Activated naive CD8-positive, alpha-beta T cell treated with anti-CD3 and anti-CD28 coated beads for 36 hours (primary cell): ENCODE measurements around the gene C2orf81. TPM values are rescaled to one million over a fixed set of nuclear protein-coding genes. Genes with fewer than 3 reads are reported as not detected.

Experiments
- DNase-seq: peaks from one replicate; pipeline ENCODE4 v3.0.0; 2021
- H3K27ac Mint-ChIP-seq: one replicate; pipeline ENCODE4 v1.8.0; 2022; ENCODE audit warnings: mild to moderate bottlenecking, moderate library complexity, mixed read lengths
- H3K27me3 Mint-ChIP-seq: one replicate; pipeline ENCODE4 v1.8.0; 2022; ENCODE audit warnings: mild to moderate bottlenecking, mixed read lengths
- H3K36me3 Mint-ChIP-seq: one replicate; pipeline ENCODE4 v1.8.0; 2021; ENCODE audit warnings: mild to moderate bottlenecking, mixed read lengths
- H3K4me1 Mint-ChIP-seq: one replicate; pipeline ENCODE4 v1.8.0; 2021; ENCODE audit warnings: mixed read lengths
- H3K4me3 Mint-ChIP-seq: one replicate; pipeline ENCODE4 v1.8.0; 2022; ENCODE audit warnings: mild to moderate bottlenecking, moderate library complexity, mixed read lengths
- H3K9me3 Mint-ChIP-seq: one replicate; pipeline ENCODE4 v1.8.0; 2022; ENCODE audit warnings: mixed read lengths
- total RNA-seq, 2 experiments: library from RNA; stranded (reverse); gene quantifications; one replicate each; pipeline ENCODE4 v1.2.3, GENCODE V29; 2021

The C2orf81 gene
- total RNA-seq, 2 experiments from 2014 or later: 5.1 to 6.2 TPM

DNA sequence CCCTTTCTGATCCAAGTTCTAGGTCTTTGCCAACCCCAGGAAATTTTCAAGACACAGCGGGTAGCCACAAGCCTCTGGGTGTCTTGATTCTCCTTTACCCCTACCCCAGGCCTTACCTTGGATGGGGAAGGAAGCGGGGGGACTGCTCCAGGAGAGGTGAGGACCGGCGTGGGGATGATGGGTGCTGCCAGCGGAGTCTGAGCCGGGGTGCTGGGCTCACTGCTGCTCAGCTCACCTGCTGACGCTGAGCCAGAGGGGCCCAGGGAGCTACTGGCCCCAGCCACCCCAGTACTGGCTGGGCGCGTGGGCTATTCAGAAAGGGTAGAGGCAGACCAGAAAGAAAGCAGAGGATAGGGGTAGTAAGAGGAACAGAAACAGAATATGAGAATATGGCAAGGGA is 50.0 kb downstream of the C2orf81 start:
- Mint-ChIP-seq H3K36me3 (peaks cover 6% of the 10 kb centered on the region), H3K4me1 (no peaks in the 10 kb centered on the region), H3K27ac (no peak overlapping the region), H3K9me3 (no peaks in the 10 kb centered on the region), H3K27me3 (no peaks in the 10 kb centered on the region), H3K4me3 (no peak overlapping the region)
- no peak for DNase-seq

DNA sequence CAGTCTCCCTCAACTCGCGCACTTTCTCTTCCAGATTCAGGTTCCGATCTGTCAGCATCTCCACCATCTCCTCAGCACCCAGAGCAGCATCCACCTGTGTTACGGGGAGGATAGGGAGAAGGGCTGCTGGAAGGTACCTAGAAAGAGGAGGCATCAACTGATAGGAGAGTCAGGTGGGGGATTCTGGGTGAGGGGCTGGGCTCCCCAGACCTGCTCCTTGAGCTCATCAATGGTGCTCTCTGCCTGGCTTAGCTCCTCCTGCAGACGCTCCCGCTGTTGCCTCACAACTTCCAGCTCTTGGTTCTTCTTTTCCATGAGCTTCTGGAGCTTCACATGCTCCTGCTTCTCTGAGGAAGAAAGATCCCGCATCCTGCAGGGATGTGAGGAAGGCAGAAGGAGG is 51.4 kb downstream of the C2orf81 start:
- no peak for DNase-seq
- no peaks in the 10 kb centered on the region for H3K27me3 Mint-ChIP-seq
- no peaks in the 10 kb centered on the region for H3K4me1 Mint-ChIP-seq
- peaks cover 12% of the 10 kb centered on the region for H3K36me3 Mint-ChIP-seq
- H3K4me3 Mint-ChIP-seq: no peak overlapping the region
- no peak overlapping the region for H3K27ac Mint-ChIP-seq
- no peaks in the 10 kb centered on the region for H3K9me3 Mint-ChIP-seq

DNA sequence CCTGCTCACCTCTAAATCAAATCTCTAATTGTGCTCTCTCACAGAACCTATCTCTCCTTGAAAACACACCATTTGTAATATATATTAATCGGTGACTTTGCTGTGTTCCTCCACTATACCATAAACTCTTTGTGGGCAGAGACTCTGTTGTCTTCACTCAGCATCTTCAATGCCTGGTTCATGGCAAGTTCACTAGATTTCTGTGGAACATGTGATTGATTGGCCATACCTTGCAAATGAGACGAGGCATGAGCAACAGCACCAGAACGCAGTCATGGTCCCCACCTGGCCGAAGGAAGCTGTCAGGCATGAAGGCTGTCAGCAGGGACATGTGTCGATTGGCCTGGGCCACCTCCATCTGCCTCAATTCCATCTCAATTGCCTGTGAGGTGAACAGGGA is 52.9 kb downstream of the C2orf81 start:
- Mint-ChIP-seq H3K36me3 (peaks cover 12% of the 10 kb centered on the region), H3K9me3 (no peaks in the 10 kb centered on the region), H3K27ac (no peak overlapping the region), H3K4me3 (no peak overlapping the region), H3K27me3 (no peaks in the 10 kb centered on the region), H3K4me1 (no peaks in the 10 kb centered on the region)
- no peak for DNase-seq

DNA sequence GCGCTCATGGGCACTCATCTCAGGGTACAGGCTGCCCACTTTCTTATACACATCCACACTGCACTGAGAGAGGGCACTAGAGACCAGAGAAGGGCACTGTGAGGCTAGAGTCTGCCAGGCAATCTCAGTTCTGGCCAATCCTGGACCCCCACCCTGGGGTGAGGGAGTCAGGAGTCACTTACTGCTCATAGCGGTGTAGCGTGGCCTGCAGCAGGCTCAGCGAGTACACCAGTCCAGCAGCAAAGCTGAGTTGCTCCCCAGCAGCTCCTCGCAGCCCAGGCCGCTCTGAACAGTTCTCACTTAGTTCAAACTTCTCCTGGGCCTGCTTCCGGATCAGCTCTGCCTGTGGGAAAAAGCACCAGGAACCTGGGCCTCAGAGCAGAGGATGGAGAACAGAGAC is 53.6 kb downstream of the C2orf81 start:
- H3K36me3 Mint-ChIP-seq: peaks cover 13% of the 10 kb centered on the region

DNA sequence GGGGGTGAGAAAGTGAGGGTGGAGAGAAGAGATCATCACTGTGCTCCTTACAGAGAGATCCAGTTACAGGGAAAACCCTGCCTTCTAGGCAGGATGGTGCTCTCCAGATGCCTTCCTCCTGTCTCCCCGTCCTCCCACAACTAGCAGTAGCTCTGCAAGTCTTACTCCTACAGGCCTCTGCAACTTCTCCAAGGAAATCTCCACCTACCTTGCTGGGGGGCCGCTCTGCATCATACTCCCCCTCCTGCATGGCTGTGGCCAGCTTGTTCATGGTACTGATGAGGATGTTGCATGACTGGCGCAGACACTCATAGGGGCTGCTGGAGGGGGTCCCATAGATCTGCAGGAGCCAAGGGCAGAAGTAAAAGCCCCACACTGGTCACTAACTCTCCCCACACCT is 55.4 kb downstream of the C2orf81 start:
- Mint-ChIP-seq H3K36me3 (peaks cover 19% of the 10 kb centered on the region), H3K4me3 (no peak overlapping the region), H3K27ac (no peak overlapping the region), H3K4me1 (no peaks in the 10 kb centered on the region), H3K27me3 (no peaks in the 10 kb centered on the region), H3K9me3 (no peaks in the 10 kb centered on the region)
- no peak for DNase-seq

More for the DNA sequence above, 53.6 kb downstream of the C2orf81 start:
- Mint-ChIP-seq H3K4me1 (no peaks in the 10 kb centered on the region), H3K9me3 (no peaks in the 10 kb centered on the region), H3K4me3 (no peak overlapping the region), H3K27me3 (no peaks in the 10 kb centered on the region), H3K27ac (no peak overlapping the region)
- no peak for DNase-seq

DNA sequence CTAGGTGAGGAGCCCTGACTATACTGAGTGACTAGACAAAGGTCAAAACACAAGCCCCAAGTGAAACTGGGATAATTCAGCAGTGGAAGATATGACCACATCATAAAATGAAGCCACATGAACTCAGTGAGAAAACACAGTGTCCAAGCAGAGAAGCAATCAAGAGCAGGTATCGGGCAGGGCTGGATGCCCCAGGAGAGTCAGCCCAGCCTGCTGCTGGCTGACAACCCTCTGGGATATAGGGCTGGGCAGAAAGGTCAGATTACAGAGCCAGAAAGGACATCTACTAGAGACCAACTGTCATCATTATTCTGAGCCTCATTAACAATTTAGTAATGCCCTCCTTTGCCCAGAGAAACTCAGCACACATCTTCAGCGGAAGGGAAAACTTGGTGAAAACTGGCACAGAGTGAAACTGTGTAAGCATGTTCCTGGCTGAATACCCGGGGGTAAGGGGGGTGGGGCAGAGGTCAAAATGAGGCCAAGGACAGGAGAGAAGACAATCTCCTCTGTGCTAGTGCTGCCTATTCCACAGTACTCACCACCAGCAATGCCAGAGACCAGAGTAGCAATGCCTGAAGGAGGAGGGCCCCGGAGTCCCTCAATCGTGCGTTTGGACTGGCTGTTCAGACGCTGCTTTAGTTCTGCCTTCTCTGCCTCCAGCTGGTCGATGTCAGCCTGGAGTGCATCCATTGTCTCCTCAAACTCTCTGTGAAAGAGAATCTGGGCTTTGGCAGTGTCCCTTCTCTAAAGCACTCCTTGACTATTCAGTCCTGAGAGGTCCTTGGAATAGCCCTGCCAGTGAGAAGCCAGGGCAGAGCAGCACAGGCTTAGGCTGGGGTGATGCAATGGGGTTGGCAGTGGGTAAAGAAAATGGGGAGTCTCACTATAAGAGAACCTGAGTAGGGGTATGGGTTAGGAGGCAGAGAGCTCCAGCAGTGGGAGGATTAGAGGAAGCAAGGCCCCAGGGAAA is 56.6 kb downstream of the C2orf81 start:
- Mint-ChIP-seq H3K4me3 (no peak overlapping the region), H3K9me3 (no peaks in the 10 kb centered on the region), H3K36me3 (peaks cover 17% of the 10 kb centered on the region), H3K4me1 (no peaks in the 10 kb centered on the region), H3K27me3 (no peaks in the 10 kb centered on the region), H3K27ac (no peak overlapping the region)
- no peak for DNase-seq

Other genes with a start within 250 kb of the C2orf81 start
- gene MOB1A, start 242.7 kb downstream of the C2orf81 start, total RNA-seq: 100 to 1,000 TPM; 156 to 161 TPM
- 100 to 1,000 TPM; 375 to 398 TPM for gene MTHFD2, start 223.0 kb downstream of the C2orf81 start, total RNA-seq
- gene SLC4A5, start 78.2 kb downstream of the C2orf81 start, total RNA-seq: 1 to 10 TPM in 1 of 2 experiments, under 1 TPM in 1; 0.74 to 1.5 TPM
- 10 to 100 TPM; 93.6 to 94.1 TPM for gene DCTN1, start 41.3 kb downstream of the C2orf81 start, total RNA-seq
- gene WDR54, start 111 bp upstream of the C2orf81 start, total RNA-seq: 10 to 100 TPM; 88.6 to 90.2 TPM
- gene RTKN, start 20.3 kb upstream of the C2orf81 start, total RNA-seq: 1 to 10 TPM; 1.6 to 1.8 TPM
- 10 to 100 TPM; 29.0 to 30.9 TPM for gene INO80B, start 33.5 kb upstream of the C2orf81 start, total RNA-seq
- 10 to 100 TPM; 19.1 to 20.1 TPM for gene WBP1, start 36.8 kb upstream of the C2orf81 start, total RNA-seq
- gene MOGS, start 43.8 kb upstream of the C2orf81 start, total RNA-seq: 10 to 100 TPM; 54.7 to 59.5 TPM
- gene MRPL53, start 51.1 kb upstream of the C2orf81 start, total RNA-seq: 100 to 1,000 TPM; 105 to 111 TPM
- 10 to 100 TPM in 1 of 2 experiments, 1 to 10 TPM in 1; 8.0 to 11.8 TPM for gene CCDC142, start 61.4 kb upstream of the C2orf81 start, total RNA-seq
- 10 to 100 TPM; 22.7 to 23.2 TPM for gene TTC31, start 61.5 kb upstream of the C2orf81 start, total RNA-seq
- under 1 TPM in 1 of 2 experiments, not detected in 1; 0.18 TPM for gene LBX2, start 78.0 kb upstream of the C2orf81 start, total RNA-seq
- gene PCGF1, start 86.1 kb upstream of the C2orf81 start, total RNA-seq: 10 to 100 TPM; 17.7 to 18.9 TPM
- under 1 TPM in 1 of 2 experiments, not detected in 1; 0.12 TPM for gene TLX2, start 92.8 kb upstream of the C2orf81 start, total RNA-seq
- under 1 TPM; 0.16 to 0.27 TPM for gene DQX1, start 104.6 kb upstream of the C2orf81 start, total RNA-seq
- 100 to 1,000 TPM; 138 to 140 TPM for gene AUP1, start 108.1 kb upstream of the C2orf81 start, total RNA-seq
- 10 to 100 TPM; 56.8 to 59.3 TPM for gene HTRA2, start 108.3 kb upstream of the C2orf81 start, total RNA-seq
- gene LOXL3, start 132.3 kb upstream of the C2orf81 start, total RNA-seq: 1 to 10 TPM; 1.9 to 2.7 TPM
- gene DOK1, start 133.1 kb upstream of the C2orf81 start, total RNA-seq: 10 to 100 TPM; 19.6 to 23.5 TPM
- gene M1AP, start 226.7 kb upstream of the C2orf81 start, total RNA-seq: under 1 TPM in 1 of 2 experiments, not detected in 1; 0.23 TPM
- gene SEMA4F, start 232.6 kb upstream of the C2orf81 start, total RNA-seq: 1 to 10 TPM; 3.9 to 4.2 TPM